Neural cell (in vitro differentiated cells): Measurements from ENCODE around the gene PLA2G12A. TPM values are rescaled to one million over a fixed set of nuclear protein-coding genes. Genes with fewer than 3 reads are reported as not detected.

ENCODE experiments used
- H2AFZ ChIP-seq: fragments of 200-600, 300-800 bp; sonication (generic), shearing (Covaris generic); 2 replicates; pipeline ENCODE4 v1.6.0; 2014; ENCODE audit warnings: low read depth, mild to moderate bottlenecking, antibody characterized with exemption, low read length, moderate library complexity
- H3F3A ChIP-seq: fragments of 200-600 bp; shearing (Covaris generic); 2 replicates; pipeline ENCODE4 v1.6.1; 2016; ENCODE audit warnings: mild to moderate bottlenecking, moderate library complexity, mixed read lengths, antibody characterized with exemption, low read length; ENCODE audit not compliant: insufficient read depth, poor library complexity, severe bottlenecking
- H3K27ac ChIP-seq: fragments of 200-600, 300-800 bp; sonication (generic), shearing (Covaris generic); 2 replicates; pipeline ENCODE4 v1.5.1; 2014; ENCODE audit warnings: mild to moderate bottlenecking, low read length, moderate library complexity
- H3K27me3 ChIP-seq: fragments of 300-800, 200-600 bp; sonication (generic), shearing (Covaris generic); 2 replicates; pipeline ENCODE4 v1.6.0; 2014; ENCODE audit warnings: mild to moderate bottlenecking, low read depth, low read length, moderate library complexity; ENCODE audit not compliant: insufficient read depth
- H3K36me3 ChIP-seq: fragments of 300-800, 200-600 bp; sonication (generic), shearing (Covaris generic); 2 replicates; pipeline ENCODE4 v1.5.1; 2014; ENCODE audit warnings: mild to moderate bottlenecking, antibody characterized with exemption, low read length, moderate library complexity; ENCODE audit not compliant: insufficient read depth
- H3K4me2 ChIP-seq: fragments of 300-800, 200-600 bp; sonication (generic), shearing (Covaris generic); 2 replicates; pipeline ENCODE4 v1.6.0; 2014; ENCODE audit warnings: mild to moderate bottlenecking, low read length
- H3K4me3 ChIP-seq: fragments of 300-800, 200-600 bp; sonication (generic), shearing (Covaris generic); 2 replicates; pipeline ENCODE4 v1.5.1; 2014; ENCODE audit warnings: mild to moderate bottlenecking, low read length, moderate library complexity
- H3K79me2 ChIP-seq: fragments of 200-600 bp; shearing (Covaris generic); replicated peaks from 2 replicates; pipeline ENCODE4 v1.6.0; 2014; ENCODE audit warnings: mild to moderate bottlenecking, low read length, moderate library complexity; ENCODE audit not compliant: insufficient read depth
- H3K9ac ChIP-seq: fragments of 300-800, 200-600 bp; sonication (generic), shearing (Covaris generic); 2 replicates; pipeline ENCODE4 v1.6.1; 2016; ENCODE audit warnings: mild to moderate bottlenecking, low read length, mixed read lengths
- H3K9me2 ChIP-seq: fragments of 200-600 bp; shearing (Covaris generic); 2 replicates; pipeline ENCODE4 v1.6.1; 2016; ENCODE audit warnings: mild to moderate bottlenecking, low read length, mixed read lengths; ENCODE audit not compliant: insufficient read depth
- H3K9me3 ChIP-seq: fragments of 200-600, 300-800 bp; sonication (generic), shearing (Covaris generic); 2 replicates; pipeline ENCODE4 v1.6.1; 2016; ENCODE audit warnings: mild to moderate bottlenecking, mixed run types, low read length, moderate library complexity, mixed read lengths
- H4K20me1 ChIP-seq: fragments of 200-600 bp; shearing (Covaris generic); 2 replicates; pipeline ENCODE4 v1.6.1; 2016; ENCODE audit warnings: mild to moderate bottlenecking, mixed run types; ENCODE audit not compliant: insufficient read depth
- CTCF ChIP-seq: fragments of 450-650 bp; IDR thresholded peaks from 2 replicates; pipeline ENCODE4 v1.5.1; 2014; ENCODE audit warnings: antibody characterized with exemption, mild to moderate bottlenecking, moderate library complexity; ENCODE audit not compliant: poor library complexity, severe bottlenecking
- EP300 ChIP-seq: fragments of 450-650 bp; conservative IDR thresholded peaks from 2 replicates; pipeline ENCODE4 v1.6.1; 2014; ENCODE audit warnings: antibody characterized with exemption, mild to moderate bottlenecking, moderate library complexity; ENCODE audit not compliant: poor library complexity, severe bottlenecking
- EZH2 ChIP-seq: fragments of 200-600, 300-800 bp; shearing (Covaris generic), sonication (generic); IDR thresholded peaks from 2 replicates; pipeline ENCODE4 v1.6.1; 2014; ENCODE audit warnings: antibody characterized with exemption, low read length, borderline replicate concordance, mild to moderate bottlenecking; ENCODE audit not compliant: insufficient read depth, poor library complexity, severe bottlenecking
- MXI1 ChIP-seq: fragments of 450-650 bp; conservative IDR thresholded peaks from 2 replicates; pipeline ENCODE4 v1.6.1; 2014; ENCODE audit warnings: antibody characterized with exemption, mild to moderate bottlenecking; ENCODE audit not compliant: poor library complexity, severe bottlenecking
- POLR2AphosphoS5 ChIP-seq: IDR thresholded peaks from 2 replicates; pipeline ENCODE4 v1.6.1; 2012
- RAD21 ChIP-seq: fragments of 450-650 bp; conservative IDR thresholded peaks from 2 replicates; pipeline ENCODE4 v1.6.1; 2014; ENCODE audit warnings: antibody characterized with exemption, mild to moderate bottlenecking, moderate library complexity
- REST ChIP-seq: IDR thresholded peaks from 2 replicates; pipeline ENCODE4 v1.6.1; 2012; ENCODE audit warnings: borderline replicate concordance
- SMC3 ChIP-seq: fragments of 450-650 bp; conservative IDR thresholded peaks from 2 replicates; pipeline ENCODE4 v1.6.1; 2014; ENCODE audit warnings: antibody characterized with exemption, mild to moderate bottlenecking, moderate library complexity; ENCODE audit not compliant: poor library complexity
- TAF1 ChIP-seq: IDR thresholded peaks from 2 replicates; pipeline ENCODE4 v1.6.1; 2012; ENCODE audit warnings: low read depth
- polyA plus RNA-seq: library from polyadenylated mRNA; depleted of rRNA; stranded (reverse); fragments of >200 nt; gene quantifications from 2 replicates; pipeline ENCODE4 v1.2.3, GENCODE V29; 2014

PLA2G12A gene
- polyA plus RNA-seq, 1 donor from 2014 or later: 31.2 TPM

GRCh38 chr4:109701566-109702410 lies 28.1 kb downstream of the PLA2G12A start:
- H4K20me1 ChIP-seq: no peaks in the 10 kb centered on the region
- H3K4me2 ChIP-seq: no peak overlapping the region
- TF ChIP-seq SMC3 (no peak), POLR2AphosphoS5 (no peak), CTCF (no peak), TAF1 (no peak), MXI1 (no peak), EZH2 (no peak), RAD21 (no peak), EP300 (no peak), REST (no peak)
- H3K27ac ChIP-seq: no peak overlapping the region
- H3K4me3 ChIP-seq: peak overlapping the region; percentile 94
- no peaks in the 10 kb centered on the region for H3F3A ChIP-seq
- no peak overlapping the region for H2AFZ ChIP-seq
- H3K27me3 ChIP-seq: no peaks in the 10 kb centered on the region
- H3K9ac ChIP-seq: no peak overlapping the region
- H3K36me3 ChIP-seq: no peaks in the 10 kb centered on the region
- H3K9me2 ChIP-seq: no peaks in the 10 kb centered on the region
- H3K9me3 ChIP-seq: no peaks in the 10 kb centered on the region
- H3K79me2 ChIP-seq: no peaks in the 10 kb centered on the region

GRCh38 chr4:109699553-109700225 lies 30.2 kb downstream of the PLA2G12A start:
- Histone ChIP-seq H3K36me3 (no peaks in the 10 kb centered on the region), H3K9me3 (no peaks in the 10 kb centered on the region), H4K20me1 (no peaks in the 10 kb centered on the region), H3K9ac (no peak overlapping the region), H3F3A (no peaks in the 10 kb centered on the region), H3K4me2 (no peak overlapping the region), H3K27me3 (no peaks in the 10 kb centered on the region), H3K4me3 (no peak overlapping the region), H3K9me2 (no peaks in the 10 kb centered on the region), H3K27ac (no peak overlapping the region), H2AFZ (no peak overlapping the region), H3K79me2 (no peaks in the 10 kb centered on the region)
- no peak for TF ChIP-seq RAD21
